NCI-H226 (cell line): ENCODE measurements around the gene GADD45GIP1.
"Not testable (repeated sequence)": the region's sequence is repeated elsewhere in the genome, so short reads cannot be mapped to it uniquely, and the experiment has no call there.

Experiments
- DNase-seq: peaks from one replicate; pipeline ENCODE4 v3.0.0-alpha.2; 2015

Gene GADD45GIP1

GRCh38 chr19:12955996-12956395 lies 1.0 kb downstream of the GADD45GIP1 start:
- no peak for DNase-seq

GRCh38 chr19:12955575-12955974 lies 1.4 kb downstream of the GADD45GIP1 start:
- not testable (repeated sequence) for DNase-seq

- DNase-seq, result no peak
Measured at GRCh38 chr19:12954612-12954962, 2.4 kb downstream of the GADD45GIP1 start.

- DNase-seq, result no peak
Measured at GRCh38 chr19:12953799-12954611, 3.0 kb downstream of the GADD45GIP1 start.

GRCh38 chr19:12953138-12953798 lies 3.8 kb downstream of the GADD45GIP1 start:
- no peak for DNase-seq

- peak; percentile 48 for DNase-seq
Measured at GRCh38 chr19:12952488-12953137, 4.4 kb downstream of the GADD45GIP1 start.

GRCh38 chr19:12952050-12952449 lies 5.0 kb downstream of the GADD45GIP1 start:
- not testable (repeated sequence) for DNase-seq

- no peak for DNase-seq
Measured at GRCh38 chr19:12949363-12950283, 7.4 kb downstream of the GADD45GIP1 start.

- no peak for DNase-seq
Measured at GRCh38 chr19:12948612-12949362, 8.2 kb downstream of the GADD45GIP1 start.

- DNase-seq, result no peak
Measured at GRCh38 chr19:12947702-12948611, 9.1 kb downstream of the GADD45GIP1 start.

GRCh38 chr19:12946731-12947496 lies 10.1 kb downstream of the GADD45GIP1 start:
- DNase-seq, result no peak

- peak; percentile 78 for DNase-seq
Measured at GRCh38 chr19:12946092-12946721, 10.8 kb downstream of the GADD45GIP1 start.

GRCh38 chr19:12945479-12946091 lies 11.4 kb downstream of the GADD45GIP1 start, which contains the start of gene RAD23A:
RAD23A (plus strand) TSS chr19:12945862; CDS start chr19:12945949, 87 bp downstream.
- peak; percentile 92 for DNase-seq

- DNase-seq, result no peak
Measured at GRCh38 chr19:12944104-12944674, 12.8 kb downstream of the GADD45GIP1 start.

- DNase-seq, result no peak
Measured at GRCh38 chr19:12943437-12944044, 13.5 kb downstream of the GADD45GIP1 start.

GRCh38 chr19:12940897-12941296 lies 16.1 kb downstream of the GADD45GIP1 start:
- no peak for DNase-seq

GRCh38 chr19:12939975-12940423 lies 17.0 kb downstream of the GADD45GIP1 start:
- DNase-seq, result no peak
